OCI-M2 (cell line): ENCODE measurements around the gene WDR83.
A peak's percentile ranks its signal among the peaks of the same experiment; 100 is the strongest.
"Not testable (repeated sequence)": the region's sequence is repeated elsewhere in the genome, so short reads cannot be mapped to it uniquely, and the experiment has no call there.

Source experiments
- DNase-seq: peaks from one replicate; lab custom pipeline; 2025; ENCODE audit not compliant: unreplicated experiment; lab: John Stamatoyannopoulos, UW

Gene WDR83

DNA sequence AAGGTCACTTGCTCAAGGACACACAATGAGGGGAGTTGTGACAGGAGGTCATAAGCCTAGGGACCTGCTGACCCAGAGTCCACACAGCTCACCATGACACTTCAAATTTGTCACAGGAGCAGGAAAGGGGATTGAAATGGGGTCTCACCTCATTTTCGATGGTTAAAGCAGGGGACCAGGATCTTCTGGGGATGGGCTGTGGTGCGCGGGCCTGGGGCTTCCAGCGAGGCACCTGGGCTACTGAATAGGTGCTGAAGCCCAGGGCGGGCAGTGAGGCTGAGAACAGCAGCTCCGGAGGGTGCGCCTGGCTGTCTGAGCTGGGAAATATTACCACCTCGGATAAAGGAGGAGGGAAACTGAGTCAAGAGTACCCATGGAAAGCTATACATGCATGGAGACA lies 11.1 kb upstream of the WDR83 start:
- DNase-seq, result no peak

DNA sequence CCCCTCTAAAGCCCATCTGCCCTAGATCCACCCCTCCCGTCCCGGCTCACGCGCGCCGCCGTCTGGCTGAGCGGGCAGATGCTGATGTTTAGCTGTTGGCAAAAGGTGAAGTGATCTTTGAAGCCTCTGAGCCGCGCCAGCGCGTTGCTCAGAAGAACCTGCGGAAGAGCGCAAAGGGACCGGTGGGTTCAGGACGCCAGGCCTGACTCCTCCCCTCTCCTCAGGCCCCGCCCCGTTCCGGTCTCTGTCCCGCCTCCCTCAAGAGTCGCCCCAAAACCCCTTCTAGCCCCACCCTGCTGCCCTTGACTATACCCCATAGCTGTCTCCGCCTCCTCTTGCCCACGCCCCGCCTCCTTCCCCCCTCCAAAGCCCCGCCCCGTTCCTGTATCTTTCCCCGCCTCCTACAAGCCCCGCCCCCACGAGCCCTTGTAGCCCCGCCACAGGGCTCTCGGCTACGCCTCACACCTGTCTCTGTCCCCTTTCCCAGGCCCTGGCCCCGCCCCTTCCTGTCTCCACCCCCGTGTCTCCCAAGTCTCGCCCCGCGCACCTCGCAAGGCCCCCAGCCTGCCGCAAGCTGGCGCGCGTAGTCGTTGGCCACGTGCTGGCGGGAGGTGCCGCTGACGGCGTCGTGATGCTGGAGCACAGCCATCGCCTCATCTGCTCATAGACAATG lies 9.6 kb upstream of the WDR83 start:
- DNase-seq, result no peak

DNA sequence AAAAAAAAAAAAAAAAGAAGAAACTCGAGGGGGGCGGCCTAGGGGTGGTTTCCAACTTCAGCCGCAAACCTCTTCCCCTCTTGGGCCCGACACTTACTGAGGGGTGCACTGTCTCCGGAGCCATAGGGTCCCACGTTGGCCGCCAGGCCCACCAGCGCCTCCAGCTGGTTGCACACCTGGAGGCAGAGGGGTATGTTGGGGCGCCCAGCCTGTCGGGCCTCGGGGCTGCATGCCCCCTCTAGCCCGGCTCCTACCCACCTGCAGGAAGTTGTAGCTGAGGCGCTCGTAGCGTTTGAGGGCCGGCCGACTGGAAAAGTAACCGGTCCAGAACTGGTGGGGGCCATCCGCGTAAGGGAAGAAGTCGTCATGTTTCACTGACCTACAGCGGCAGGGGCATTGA lies 8.6 kb upstream of the WDR83 start:
- no peak for DNase-seq

DNA sequence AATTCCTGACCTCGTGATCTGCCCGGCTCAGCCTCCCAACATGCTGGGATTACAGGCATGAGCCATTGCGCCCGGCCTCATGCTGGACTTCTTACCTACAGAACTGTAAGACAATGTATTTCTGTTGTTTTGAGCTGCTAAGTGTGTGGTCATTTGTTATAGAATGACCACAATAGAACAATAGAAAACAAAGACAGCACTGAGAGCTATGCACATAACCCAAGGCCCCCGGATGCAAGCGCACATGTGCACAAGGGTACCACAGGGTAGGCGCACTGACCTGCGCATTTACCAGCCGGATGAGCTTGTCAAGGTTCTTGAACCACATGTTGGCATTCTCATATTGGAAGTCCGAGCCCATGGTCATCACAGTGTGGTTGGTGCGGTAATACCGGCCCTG lies 5.6 kb upstream of the WDR83 start:
- DNase-seq, result no peak

DNA sequence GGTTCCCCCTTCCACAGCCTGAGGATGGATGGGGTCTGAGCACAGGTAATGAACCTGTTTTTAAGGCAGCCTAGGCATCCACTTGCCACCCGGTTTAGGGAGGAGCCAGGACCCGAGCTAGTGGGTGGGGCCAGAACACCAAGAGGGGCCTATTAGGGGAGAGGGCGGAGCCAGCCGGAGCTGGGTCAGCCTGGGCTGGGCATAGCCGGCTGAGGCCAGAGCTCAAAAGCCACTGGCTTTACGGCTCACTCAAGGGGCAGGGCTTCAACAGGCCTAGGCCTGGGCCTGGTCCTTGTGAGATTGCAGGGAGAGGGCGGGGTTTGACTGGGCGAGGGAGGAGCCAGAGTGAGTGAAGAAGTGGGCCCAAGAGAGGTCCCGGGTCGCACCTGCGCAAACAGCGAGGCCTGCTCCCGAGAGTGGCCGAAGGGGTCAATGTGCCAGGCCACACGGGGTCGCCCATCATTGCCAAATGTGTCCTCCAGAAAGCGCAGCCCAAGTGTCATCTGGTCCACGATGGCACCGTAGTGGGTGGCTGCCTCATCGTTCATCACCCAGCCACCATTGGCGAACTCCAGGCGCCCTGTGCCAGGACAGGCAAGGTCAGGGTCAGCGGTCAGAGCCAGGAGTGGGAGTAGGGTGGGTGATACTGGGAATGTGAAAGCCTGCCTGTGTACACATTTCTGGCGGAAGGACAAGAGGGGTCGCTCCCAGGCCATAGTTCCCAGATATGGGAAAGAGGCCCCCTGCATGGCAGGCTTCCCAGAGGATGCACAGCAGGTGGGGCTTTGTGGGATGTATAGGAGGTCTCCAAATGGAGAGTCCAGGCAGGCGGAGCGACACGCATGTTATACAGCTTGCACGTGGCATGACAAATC lies 2.0 kb upstream of the WDR83 start:
- DNase-seq, result no peak

DNA sequence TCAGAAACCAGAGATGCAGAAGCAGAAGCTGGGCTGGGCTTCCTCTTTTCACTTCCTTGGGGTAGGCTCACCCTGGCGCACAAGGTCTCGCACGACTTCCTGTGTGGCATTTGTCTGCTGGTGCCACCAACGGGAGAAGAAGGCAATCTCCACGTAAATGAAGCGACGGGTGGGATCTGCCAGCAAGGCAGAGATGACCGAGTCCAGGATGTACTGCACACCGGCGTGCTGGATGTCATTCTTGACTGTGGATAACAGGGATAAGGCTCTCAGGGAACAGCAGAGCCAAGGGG lies 1.4 kb upstream of the WDR83 start:
- DNase-seq, result no peak

- no peak for DNase-seq
Observed at GRCh38 chr19:12665671-12666264, 839 bp upstream of the WDR83 start.

DNA sequence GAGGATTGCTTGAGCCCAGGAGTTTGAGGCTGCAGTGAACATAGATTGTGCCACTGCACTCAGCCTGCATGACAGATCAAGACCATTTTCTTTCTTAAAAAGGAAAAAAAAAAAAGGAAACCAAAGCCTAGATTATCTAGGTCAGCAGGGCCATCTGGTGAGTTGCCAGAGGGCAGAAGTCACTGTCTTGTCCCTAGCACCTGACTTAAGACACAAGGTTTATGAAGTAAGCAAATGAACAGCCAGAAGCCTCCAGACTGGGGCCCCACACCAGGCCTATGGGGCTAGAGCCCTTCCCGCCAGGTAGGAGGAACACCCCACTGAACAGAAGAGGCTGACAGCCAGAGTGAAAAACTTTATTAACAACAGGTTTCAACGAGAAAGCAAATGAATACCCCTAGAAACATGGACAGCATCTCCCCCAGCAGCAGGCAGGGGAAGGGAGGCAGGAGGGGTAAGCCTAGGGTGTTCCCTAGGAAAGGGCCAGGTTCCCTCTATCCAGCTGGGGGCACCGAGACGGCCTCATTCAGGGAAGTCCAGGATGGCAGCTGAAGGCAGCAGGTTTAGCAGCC lies 1.2 kb downstream of the WDR83 start:
- no peak for DNase-seq

DNA sequence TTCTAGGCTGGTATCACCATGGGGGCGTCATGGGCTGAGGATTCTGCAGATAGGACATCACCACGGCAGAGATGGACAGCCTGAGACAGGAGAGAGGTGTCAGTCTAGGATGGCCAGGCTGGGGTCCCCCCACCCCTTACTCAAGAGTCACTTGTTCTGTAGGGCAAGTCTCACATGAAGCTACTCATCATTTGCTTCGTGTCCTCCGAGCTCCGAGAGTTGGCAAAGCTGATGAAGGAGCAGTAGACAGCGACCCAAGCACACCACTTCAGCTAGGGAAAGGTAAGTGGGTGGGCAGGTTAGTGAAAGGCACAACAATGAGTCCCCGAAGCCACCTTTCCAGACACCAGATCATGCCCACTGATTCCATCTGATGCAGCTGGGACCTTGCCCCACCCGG lies 1.7 kb downstream of the WDR83 start:
- no peak for DNase-seq

GRCh38 chr19:12668932-12669269 lies 2.3 kb downstream of the WDR83 start:
- DNase-seq, result no peak

GRCh38 chr19:12669270-12670158 lies 2.9 kb downstream of the WDR83 start:
- DNase-seq, result peak; percentile 96

DNA sequence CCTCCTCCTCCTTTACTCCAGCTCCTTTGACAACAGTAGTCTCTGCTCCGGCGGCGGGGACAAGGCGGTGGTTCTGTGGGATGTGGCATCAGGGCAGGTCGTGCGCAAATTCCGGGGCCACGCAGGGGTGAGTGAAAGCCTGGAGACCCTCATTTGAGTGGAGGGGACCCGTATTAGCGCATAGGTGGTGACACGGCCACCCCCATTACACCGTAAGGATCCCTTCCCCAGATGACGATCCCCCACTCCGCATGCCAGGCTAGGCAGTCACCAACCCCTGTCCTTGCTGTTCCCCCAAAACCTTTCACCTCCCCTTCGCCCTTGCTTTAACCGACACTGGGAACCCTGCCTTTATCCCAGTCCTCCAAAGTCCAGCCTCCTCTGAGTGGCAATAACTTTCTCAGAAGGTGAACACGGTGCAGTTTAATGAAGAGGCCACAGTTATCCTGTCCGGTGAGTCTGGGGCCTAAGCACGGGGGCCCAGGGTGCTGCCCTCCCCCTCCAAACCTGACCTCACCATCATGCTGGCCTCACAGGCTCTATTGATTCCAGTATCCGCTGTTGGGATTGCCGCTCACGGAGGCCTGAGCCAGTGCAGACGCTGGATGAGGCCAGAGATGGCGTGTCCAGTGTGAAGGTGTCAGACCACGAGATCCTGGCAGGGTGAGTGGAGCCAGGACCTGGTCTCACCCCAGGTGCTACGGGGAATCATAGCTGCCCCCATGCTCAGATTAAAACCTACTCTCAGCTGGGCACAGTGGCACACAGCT lies 3.7 kb downstream of the WDR83 start:
- DNase-seq, result no peak

- DNase-seq, result no peak
Observed at GRCh38 chr19:12672744-12673143, 6.1 kb downstream of the WDR83 start.

- no peak for DNase-seq
Observed at GRCh38 chr19:12675399-12675798, 8.8 kb downstream of the WDR83 start.

- DNase-seq, result no peak
Observed at GRCh38 chr19:12675940-12676339, 9.3 kb downstream of the WDR83 start.

GRCh38 chr19:12676384-12676792 lies 9.8 kb downstream of the WDR83 start:
- DNase-seq, result peak; percentile 75

DNA sequence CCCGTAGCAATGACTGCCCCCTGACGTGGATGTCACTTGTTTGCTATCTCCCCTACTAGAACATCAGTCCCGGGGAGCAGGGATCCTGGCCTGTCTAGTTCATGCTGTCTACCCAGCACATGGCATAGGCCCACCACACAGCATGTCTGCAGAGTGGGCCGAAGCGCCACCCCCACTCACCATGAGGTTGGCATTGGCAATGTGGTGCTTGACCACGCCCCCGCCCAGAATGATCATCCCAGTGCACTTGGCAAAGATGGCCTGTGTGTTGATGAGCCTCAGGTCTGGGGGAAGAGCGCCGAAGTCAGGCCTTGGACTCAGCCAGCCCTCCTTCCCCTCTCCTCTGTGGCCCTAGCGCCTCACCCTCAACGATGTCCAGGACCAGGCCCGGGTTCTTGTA lies 10.3 kb downstream of the WDR83 start:
- DNase-seq, result no peak

- not testable (repeated sequence) for DNase-seq
Observed at GRCh38 chr19:12678039-12678438, 11.4 kb downstream of the WDR83 start.

GRCh38 chr19:12680034-12680433 lies 13.4 kb downstream of the WDR83 start:
- DNase-seq, result no peak
